ENCODE results near the gene MTRFR. TPM values are rescaled to one million over a fixed set of nuclear protein-coding genes. Genes with fewer than 3 reads are reported as not detected.

Gene MTRFR
- total RNA-seq, 1 experiment from 2014 or later: 21.9 TPM

DNA sequence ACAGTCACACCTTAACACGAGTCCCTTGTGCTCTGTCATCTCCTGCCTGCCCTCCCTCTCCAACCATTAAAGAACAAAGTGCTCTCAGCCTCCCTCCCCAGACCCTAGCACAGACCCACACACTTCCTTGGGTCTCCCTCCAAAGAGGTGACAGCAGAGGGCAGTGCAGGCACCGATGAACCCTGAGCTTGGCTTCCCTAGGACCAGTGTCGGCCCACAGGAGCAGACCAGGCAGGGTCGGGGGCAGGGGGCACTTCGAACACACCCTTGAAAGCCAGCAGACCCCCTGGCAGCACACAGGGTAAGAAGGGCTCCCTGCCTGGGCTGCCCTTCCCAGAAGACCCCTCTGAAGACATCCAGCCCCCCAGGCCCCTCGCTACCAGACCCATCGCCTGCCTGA is 31.4 kb downstream of the MTRFR start:
- Histone ChIP-seq H3K9me3 (ENCODE audit: low read depth, low read length, poor library complexity, severe bottlenecking) (no peaks in the 10 kb centered on the region), H3K27ac (ENCODE audit: low read depth, low read length, poor library complexity, severe bottlenecking) (no peak overlapping the region), H3K4me3 (ENCODE audit: low read depth, low read length, poor library complexity, severe bottlenecking) (no peak overlapping the region), H3K4me1 (ENCODE audit: insufficient read depth, low read length, poor library complexity, severe bottlenecking) (peaks cover 14% of the 10 kb centered on the region), H3K27me3 (replicated peaks; ENCODE audit: insufficient read depth, low read depth, low read length, poor library complexity) (no peaks in the 10 kb centered on the region), H3K36me3 (ENCODE audit: insufficient read depth, low read length, poor library complexity, severe bottlenecking) (peaks cover 13% of the 10 kb centered on the region)
- ChIA-PET POLR2A (ENCODE audit: low non-redundant PET) (no interaction called here), CTCF (no interaction called here)
- no peak for DNase-seq (ENCODE audit: low spot score)
- BruUV-seq (replicated peaks): no TSS peak
- intact Hi-C loops (cut with micrococcal nuclease; ENCODE audit: unreplicated experiment): no loop called here
- TF ChIP-seq EZH2 (IDR thresholded peaks at IDR 0.05; ENCODE audit: borderline replicate concordance, low read depth, low read length, poor library complexity, severe bottlenecking): no peak
- TF ChIP-seq, protein P1, sequence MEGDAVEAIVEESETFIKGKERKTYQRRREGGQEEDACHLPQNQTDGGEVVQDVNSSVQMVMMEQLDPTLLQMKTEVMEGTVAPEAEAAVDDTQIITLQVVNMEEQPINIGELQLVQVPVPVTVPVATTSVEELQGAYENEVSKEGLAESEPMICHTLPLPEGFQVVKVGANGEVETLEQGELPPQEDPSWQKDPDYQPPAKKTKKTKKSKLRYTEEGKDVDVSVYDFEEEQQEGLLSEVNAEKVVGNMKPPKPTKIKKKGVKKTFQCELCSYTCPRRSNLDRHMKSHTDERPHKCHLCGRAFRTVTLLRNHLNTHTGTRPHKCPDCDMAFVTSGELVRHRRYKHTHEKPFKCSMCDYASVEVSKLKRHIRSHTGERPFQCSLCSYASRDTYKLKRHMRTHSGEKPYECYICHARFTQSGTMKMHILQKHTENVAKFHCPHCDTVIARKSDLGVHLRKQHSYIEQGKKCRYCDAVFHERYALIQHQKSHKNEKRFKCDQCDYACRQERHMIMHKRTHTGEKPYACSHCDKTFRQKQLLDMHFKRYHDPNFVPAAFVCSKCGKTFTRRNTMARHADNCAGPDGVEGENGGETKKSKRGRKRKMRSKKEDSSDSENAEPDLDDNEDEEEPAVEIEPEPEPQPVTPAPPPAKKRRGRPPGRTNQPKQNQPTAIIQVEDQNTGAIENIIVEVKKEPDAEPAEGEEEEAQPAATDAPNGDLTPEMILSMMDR (conservative IDR thresholded peaks at IDR 0.05; ENCODE audit: low read depth, low read length): peak; percentile 26; the same call in 1 of the 2 replicates

GRCh38 chr12:123265851-123266678 is 32.8 kb downstream of the MTRFR start:
- H3K9me3 ChIP-seq (ENCODE audit: low read depth, low read length, poor library complexity, severe bottlenecking): no peaks in the 10 kb centered on the region
- H3K4me3 ChIP-seq (ENCODE audit: low read depth, low read length, poor library complexity, severe bottlenecking): no peak overlapping the region
- peaks cover 14% of the 10 kb centered on the region for H3K4me1 ChIP-seq (ENCODE audit: insufficient read depth, low read length, poor library complexity, severe bottlenecking)
- CTCF ChIA-PET: no interaction called here
- no peak for DNase-seq (ENCODE audit: low spot score)
- POLR2A ChIA-PET (ENCODE audit: low non-redundant PET): no interaction called here
- H3K36me3 ChIP-seq (ENCODE audit: insufficient read depth, low read length, poor library complexity, severe bottlenecking): peaks cover 2% of the 10 kb centered on the region
- H3K27me3 ChIP-seq (replicated peaks; ENCODE audit: insufficient read depth, low read depth, low read length, poor library complexity): no peaks in the 10 kb centered on the region
- H3K27ac ChIP-seq (ENCODE audit: low read depth, low read length, poor library complexity, severe bottlenecking): no peak overlapping the region
- intact Hi-C loops (cut with micrococcal nuclease; ENCODE audit: unreplicated experiment): no loop called here
- BruUV-seq (replicated peaks): no TSS peak
- TF ChIP-seq EZH2 (IDR thresholded peaks at IDR 0.05; ENCODE audit: borderline replicate concordance, low read depth, low read length, poor library complexity, severe bottlenecking): no peak
- TF ChIP-seq, protein P1 (conservative IDR thresholded peaks at IDR 0.05; ENCODE audit: low read depth, low read length): no peak

- intact Hi-C loops (cut with micrococcal nuclease; ENCODE audit: unreplicated experiment): no loop called here
- no TSS peak for BruUV-seq (replicated peaks)
- CTCF ChIA-PET: no interaction called here
- Histone ChIP-seq H3K27me3 (replicated peaks; ENCODE audit: insufficient read depth, low read depth, low read length, poor library complexity) (no peaks in the 10 kb centered on the region), H3K4me3 (ENCODE audit: low read depth, low read length, poor library complexity, severe bottlenecking) (no peak overlapping the region), H3K4me1 (ENCODE audit: insufficient read depth, low read length, poor library complexity, severe bottlenecking) (peaks cover 14% of the 10 kb centered on the region), H3K9me3 (ENCODE audit: low read depth, low read length, poor library complexity, severe bottlenecking) (no peaks in the 10 kb centered on the region), H3K27ac (ENCODE audit: low read depth, low read length, poor library complexity, severe bottlenecking) (no peak overlapping the region), H3K36me3 (ENCODE audit: insufficient read depth, low read length, poor library complexity, severe bottlenecking) (peaks cover 2% of the 10 kb centered on the region)
- POLR2A ChIA-PET (ENCODE audit: low non-redundant PET): no interaction called here
- no peak for DNase-seq (ENCODE audit: low spot score)
- TF ChIP-seq, protein P1 (conservative IDR thresholded peaks at IDR 0.05; ENCODE audit: low read depth, low read length): no peak
- TF ChIP-seq EZH2 (IDR thresholded peaks at IDR 0.05; ENCODE audit: borderline replicate concordance, low read depth, low read length, poor library complexity, severe bottlenecking): no peak
These were observed 33.5 kb downstream of the MTRFR start for GRCh38 chr12:123266679-123267277.

Data from A673 (cell line).